Esophagus muscularis mucosa (tissue), 4 donors: ENCODE data around the gene DGCR6L. TPM values are rescaled to one million over a fixed set of nuclear protein-coding genes. Genes with fewer than 3 reads are reported as not detected.
"Not testable (repeated sequence)": the region's sequence is repeated elsewhere in the genome, so short reads cannot be mapped to it uniquely, and the experiment has no call there.

Source experiments
- DNase-seq: peaks from one replicate; pipeline ENCODE4 v3.0.0-alpha.2; 2017; ENCODE audit errors: extremely low spot score
- H3K27ac ChIP-seq, 4 donors: fragments of 200-600 bp; sonication (generic); replicated peaks in 1 of 4; 1 replicate in 3 of 4; 2 replicates in 1 of 4; pipeline ENCODE4 v1.5.1; 2016 to 2019; ENCODE audit warnings: mild to moderate bottlenecking in 1 of 4
- H3K27me3 ChIP-seq, 4 donors: fragments of 200-600 bp; sonication (generic); one replicate each; pipeline versions ENCODE4 v1.5.1 to v1.6.0; 2016 to 2019
- H3K36me3 ChIP-seq, 4 donors: fragments of 200-600 bp; sonication (generic); one replicate each; pipeline ENCODE4 v1.5.1; 2016 to 2019
- H3K4me1 ChIP-seq, 4 donors: fragments of 200-600 bp; sonication (generic); one replicate each; pipeline ENCODE4 v1.5.1; 2016 to 2019
- H3K4me3 ChIP-seq, 4 donors: fragments of 200-600 bp; sonication (generic); 1 replicate in 2 of 4; 2 replicates in 2 of 4; pipeline ENCODE4 v1.5.1; 2016 to 2019; ENCODE audit warnings: mild to moderate bottlenecking in 4 of 4, moderate library complexity in 1 of 4
- H3K9me3 ChIP-seq, 4 donors: fragments of 200-600 bp; sonication (generic); 1 replicate in 3 of 4; 2 replicates in 1 of 4; pipeline ENCODE4 v1.5.1; 2016 to 2019
- EP300 ChIP-seq: sonication (generic); formaldehyde crosslinking; IDR thresholded peaks from one replicate; pipeline ENCODE4 v1.6.1; 2017; ENCODE audit warnings: antibody characterized with exemption
- POLR2A ChIP-seq: fragments of 450-650 bp; IDR thresholded peaks from one replicate; pipeline ENCODE4 v1.6.1; 2017; ENCODE audit warnings: antibody characterized with exemption, moderate library complexity, mild to moderate bottlenecking, low read depth
- POLR2AphosphoS5 ChIP-seq, 2 donors: sonication (generic); formaldehyde crosslinking; IDR thresholded peaks; one replicate each; pipeline ENCODE4 v1.6.1; 2017; ENCODE audit warnings: antibody characterized with exemption in 2 of 2
- WGBS: methylation state at CpG from one replicate; pipeline ENCODE4 v1.1.5; 2018; 5-methylcytosine and 5-hydroxymethylcytosine counted together
- intact Hi-C: fragments of 100-400 bp; cut with DNase I; formaldehyde crosslinking; loops from one replicate; pipeline ENCODE4 v1.15.1; 2023
- total RNA-seq, 4 donors: library from RNA; depleted of rRNA; stranded (reverse); fragments of >200 nt; gene quantifications; one replicate each; pipeline versions ENCODE4 v1.1.0 to v1.2.1, GENCODE V29; 2016
- TF ChIP-seq, protein P1 (sequence below), 3 experiments: fragments of 200-600 bp in 2 of 3; fragments of 450-650 bp in 1 of 3; sonication (generic) in 2 of 3; IDR thresholded peaks; one replicate each; pipeline ENCODE4 v1.5.1; 2017 to 2019; ENCODE audit warnings: antibody characterized with exemption in 3 of 3, mild to moderate bottlenecking in 2 of 3, moderate library complexity in 1 of 3

The DGCR6L gene
- total RNA-seq, 4 donors from 2014 or later = 41.5 to 73.0 (median 52.9) TPM

DNA sequence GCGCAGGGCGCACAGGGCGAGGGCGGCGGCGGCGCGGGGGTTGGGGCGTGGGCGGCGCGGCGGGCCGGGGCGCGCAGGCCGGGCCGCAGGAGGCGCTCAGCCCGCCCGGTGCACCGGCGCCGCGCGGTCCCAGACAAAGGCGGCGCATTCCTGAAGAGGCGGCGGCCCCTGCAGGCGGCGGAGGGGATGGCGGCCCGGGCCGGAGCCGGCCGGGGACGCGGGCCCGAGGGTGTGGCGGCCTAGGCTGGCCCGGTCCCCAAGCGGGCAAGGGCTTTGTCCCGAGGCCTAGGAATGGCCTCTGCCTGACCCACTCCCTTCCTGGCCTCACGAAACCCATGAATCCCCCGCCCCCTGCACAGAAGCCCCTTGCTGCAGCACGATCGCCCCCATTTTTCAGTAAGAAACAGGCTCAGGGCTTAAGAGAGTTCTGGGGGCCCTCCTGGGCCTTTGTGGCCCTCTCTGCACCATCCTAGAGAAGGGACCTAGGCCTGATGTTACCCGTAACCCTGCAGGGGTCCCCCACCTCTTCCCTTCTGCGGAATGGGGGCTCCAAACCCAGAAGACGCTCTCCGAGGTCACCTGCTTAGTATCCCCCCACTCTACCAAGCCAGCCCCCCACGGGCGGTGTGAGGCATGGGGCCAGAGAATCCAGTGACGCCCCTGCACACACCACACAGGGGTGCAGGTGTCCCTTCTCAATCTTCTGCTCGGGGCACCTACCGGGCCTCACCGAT is 51.4 kb downstream of the DGCR6L start, which contains the start of gene RTN4R:
TSS of gene RTN4R (minus strand) at position 40 of the 734 bp plus-strand sequence. CDS start 226 bp downstream, outside the sequence.
- no peak for DNase-seq
- Histone ChIP-seq H3K4me3 (peak within 1 kb of the TSS; percentile 54 to 67 (median 56)), H3K36me3 (no peaks in the 10 kb centered on the region), H3K9me3 (no peaks in the 10 kb centered on the region), H3K27ac (no peak within 1 kb of the TSS), H3K4me1 (peaks cover 11 to 17% (median 15%) of the 10 kb centered on the region in 4 donors), H3K27me3 (peaks cover 0 to 14% (median 0%) of the 10 kb centered on the region in 4 donors)
- TF ChIP-seq POLR2AphosphoS5 (IDR thresholded peaks at IDR 0.05) (no peak), EP300 (no peak), POLR2A (no peak)
- TF ChIP-seq, protein P1, sequence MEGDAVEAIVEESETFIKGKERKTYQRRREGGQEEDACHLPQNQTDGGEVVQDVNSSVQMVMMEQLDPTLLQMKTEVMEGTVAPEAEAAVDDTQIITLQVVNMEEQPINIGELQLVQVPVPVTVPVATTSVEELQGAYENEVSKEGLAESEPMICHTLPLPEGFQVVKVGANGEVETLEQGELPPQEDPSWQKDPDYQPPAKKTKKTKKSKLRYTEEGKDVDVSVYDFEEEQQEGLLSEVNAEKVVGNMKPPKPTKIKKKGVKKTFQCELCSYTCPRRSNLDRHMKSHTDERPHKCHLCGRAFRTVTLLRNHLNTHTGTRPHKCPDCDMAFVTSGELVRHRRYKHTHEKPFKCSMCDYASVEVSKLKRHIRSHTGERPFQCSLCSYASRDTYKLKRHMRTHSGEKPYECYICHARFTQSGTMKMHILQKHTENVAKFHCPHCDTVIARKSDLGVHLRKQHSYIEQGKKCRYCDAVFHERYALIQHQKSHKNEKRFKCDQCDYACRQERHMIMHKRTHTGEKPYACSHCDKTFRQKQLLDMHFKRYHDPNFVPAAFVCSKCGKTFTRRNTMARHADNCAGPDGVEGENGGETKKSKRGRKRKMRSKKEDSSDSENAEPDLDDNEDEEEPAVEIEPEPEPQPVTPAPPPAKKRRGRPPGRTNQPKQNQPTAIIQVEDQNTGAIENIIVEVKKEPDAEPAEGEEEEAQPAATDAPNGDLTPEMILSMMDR (IDR thresholded peaks at IDR 0.05) = peak; percentile 68 to 83 (median 79)
- intact Hi-C loops = loop anchor here (5.0 kb wide), 1 partner anchor 111 kb away; no protein-coding TSS in a partner anchor
- WGBS = 25% methylated on average over 15 of the region's 58 CpGs

DNA sequence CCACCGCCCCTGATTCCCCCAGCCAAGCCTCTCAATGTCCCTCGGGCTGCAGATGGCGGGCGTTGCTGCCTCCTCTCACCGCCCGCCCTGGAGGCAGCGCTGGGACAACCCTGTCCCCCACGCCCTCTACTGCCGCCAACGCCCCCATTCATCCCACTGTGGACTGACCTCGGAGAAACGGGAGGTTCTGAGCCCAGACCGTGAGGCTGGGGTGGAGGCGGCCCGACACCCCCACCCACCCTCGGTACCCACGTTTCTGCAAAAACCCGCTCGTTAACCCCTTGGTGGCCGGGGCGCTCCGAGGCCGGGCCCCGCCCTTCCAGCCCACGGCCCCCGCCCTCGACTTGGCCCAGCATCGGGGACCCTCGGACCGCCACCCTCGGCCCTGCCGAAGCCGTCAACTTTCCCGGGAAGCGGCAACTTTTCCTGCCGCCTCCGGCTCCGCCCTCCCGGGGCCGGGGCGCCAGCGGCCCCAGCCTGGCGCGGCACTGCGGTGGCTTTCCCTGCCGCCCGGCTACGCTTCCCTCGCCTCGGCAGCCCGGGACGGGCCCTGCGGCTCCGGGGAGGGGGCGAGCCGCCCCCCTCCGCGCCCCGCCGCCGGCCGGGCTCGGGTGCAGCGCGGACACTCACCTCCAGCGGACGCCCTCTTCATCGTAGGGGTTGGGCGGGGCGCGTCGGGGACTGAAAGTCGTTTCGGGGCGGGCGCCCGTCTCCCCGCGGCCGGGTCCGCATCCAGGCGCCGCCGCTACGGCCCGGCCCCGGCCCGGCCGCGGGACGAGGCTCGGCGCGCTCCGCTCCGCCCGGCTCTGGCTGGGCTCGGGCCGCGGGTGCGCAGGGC is 52.2 kb downstream of the DGCR6L start:
- Histone ChIP-seq H3K4me3 (peak overlapping the region; percentile 54 to 67 (median 56)), H3K9me3 (no peaks in the 10 kb centered on the region), H3K36me3 (no peaks in the 10 kb centered on the region), H3K27me3 (peaks cover 0 to 14% (median 0%) of the 10 kb centered on the region in 4 donors), H3K4me1 (peaks cover 11 to 17% (median 15%) of the 10 kb centered on the region in 4 donors), H3K27ac (no peak overlapping the region)
- 4% methylated on average over 8 of the region's 101 CpGs for WGBS
- DNase-seq = no peak
- intact Hi-C loops = loop anchor here (5.0 kb wide), 1 partner anchor 110 kb away; no protein-coding TSS in a partner anchor
- TF ChIP-seq POLR2A (no peak), EP300 (no peak), POLR2AphosphoS5 (IDR thresholded peaks at IDR 0.05) (no peak)
- TF ChIP-seq, protein P1 (IDR thresholded peaks at IDR 0.05) = no peak

DNA sequence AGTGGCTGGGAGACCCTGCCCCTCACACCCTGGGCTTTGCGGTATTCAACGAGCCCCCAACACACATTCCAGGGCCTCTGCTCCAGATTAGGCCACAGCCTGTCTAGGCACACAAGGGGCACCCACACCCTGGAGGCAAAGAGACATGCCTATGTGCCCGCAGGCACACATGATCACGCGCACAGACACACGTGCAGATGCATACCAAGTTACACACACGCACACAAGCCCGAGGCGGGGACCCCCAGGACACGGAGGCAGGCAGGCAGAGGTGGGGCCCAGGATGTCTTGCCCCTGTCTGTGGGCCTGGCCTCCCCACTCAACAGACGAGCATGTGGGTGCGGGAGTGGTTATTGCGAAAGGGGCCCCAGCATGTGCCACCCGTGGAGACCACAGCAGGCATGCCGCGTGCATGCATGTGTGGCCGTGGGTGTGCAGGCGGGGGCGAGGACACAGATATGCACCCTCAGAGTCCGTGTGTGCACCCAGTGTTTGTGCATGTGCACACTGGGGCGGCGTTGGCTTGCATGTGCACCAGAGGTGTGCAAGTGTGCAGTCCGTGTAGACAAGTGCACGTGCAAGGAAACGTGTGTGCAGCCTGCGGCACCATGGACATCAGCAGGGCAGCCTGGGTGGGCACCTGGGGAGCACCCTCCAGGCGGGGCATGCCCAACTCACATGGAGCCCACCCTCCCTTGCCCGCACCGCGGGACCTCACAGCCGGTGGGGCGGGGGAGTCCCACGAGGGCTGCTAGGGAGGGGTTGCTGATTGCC is 53.0 kb downstream of the DGCR6L start:
- H3K4me1 ChIP-seq = peaks cover 11 to 17% (median 15%) of the 10 kb centered on the region in 4 donors
- H3K9me3 ChIP-seq, DNase-seq, H3K36me3 ChIP-seq, H3K27ac ChIP-seq: not testable (repeated sequence)
- 64% methylated on average over 19 of the region's 33 CpGs for WGBS
- peak overlapping the region in 3 of 4 donors; percentile 54 to 67 (median 55) for H3K4me3 ChIP-seq
- intact Hi-C loops = loop anchor here (5.0 kb wide), 1 partner anchor 110 kb away; no protein-coding TSS in a partner anchor
- H3K27me3 ChIP-seq = peaks cover 0 to 14% (median 0%) of the 10 kb centered on the region in 4 donors

DNA sequence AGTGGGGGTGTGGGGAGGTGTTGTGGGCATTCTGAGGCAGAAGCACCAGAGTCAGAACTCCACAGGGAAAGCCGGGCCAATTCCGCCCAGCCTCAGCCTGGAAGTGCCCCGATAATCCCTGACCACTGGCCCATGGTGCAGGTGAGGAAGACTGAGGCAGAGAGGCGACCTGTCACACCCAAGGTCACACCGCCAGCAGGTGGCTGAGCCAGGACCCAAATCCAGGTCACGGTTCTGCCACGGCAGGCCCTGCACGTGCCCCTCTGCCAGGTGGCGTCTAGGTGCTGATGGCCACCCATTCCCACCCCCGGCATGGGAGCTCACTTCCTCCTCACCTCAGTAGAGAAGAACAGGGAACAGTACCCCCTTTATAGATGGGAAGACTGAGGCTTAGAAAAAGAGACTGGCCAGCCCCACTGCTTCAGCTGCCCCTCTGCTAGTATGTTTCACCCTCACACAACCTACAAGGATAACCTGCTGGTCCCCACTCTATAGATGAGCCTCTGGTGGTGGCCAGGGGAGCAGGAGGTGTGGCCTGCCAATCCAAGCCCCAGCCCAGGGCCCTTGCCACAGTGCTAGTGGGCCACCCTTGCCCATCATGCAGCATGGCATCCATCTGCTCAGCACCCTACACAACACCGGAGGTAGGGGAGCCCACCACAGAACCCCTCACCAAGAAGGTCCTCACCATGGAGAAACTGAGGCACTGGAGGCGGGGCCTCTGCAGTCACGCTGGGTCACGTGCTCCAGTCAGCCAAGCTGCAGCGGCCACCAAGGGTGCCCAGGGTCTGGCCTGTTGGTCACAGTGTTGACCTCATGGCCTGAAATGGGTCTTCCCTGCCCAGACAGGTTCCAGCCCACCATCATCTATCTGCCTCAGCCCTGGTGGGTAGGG is 53.8 kb downstream of the DGCR6L start:
- not testable (repeated sequence) for H3K36me3 ChIP-seq, H3K27ac ChIP-seq, DNase-seq, H3K4me3 ChIP-seq, H3K9me3 ChIP-seq
- peaks cover 0 to 14% (median 0%) of the 10 kb centered on the region in 4 donors for H3K27me3 ChIP-seq
- intact Hi-C loops = loop anchor here (5.0 kb wide), 1 partner anchor 109 kb away; no protein-coding TSS in a partner anchor
- peaks cover 11 to 17% (median 15%) of the 10 kb centered on the region in 4 donors for H3K4me1 ChIP-seq
- WGBS = 90% methylated on average over 4 of the region's 15 CpGs
